Measurements from ENCODE around the gene FAM135A. TPM values are rescaled to one million over a fixed set of nuclear protein-coding genes. Genes with fewer than 3 reads are reported as not detected.

Gene FAM135A
- total and polyA plus RNA-seq, 9 of the 15 experiments (the other 6 are each of a cell fraction or from before 2014, with no cell fraction given), result 7.4 to 32.9 (median 19.2) TPM

DNA sequence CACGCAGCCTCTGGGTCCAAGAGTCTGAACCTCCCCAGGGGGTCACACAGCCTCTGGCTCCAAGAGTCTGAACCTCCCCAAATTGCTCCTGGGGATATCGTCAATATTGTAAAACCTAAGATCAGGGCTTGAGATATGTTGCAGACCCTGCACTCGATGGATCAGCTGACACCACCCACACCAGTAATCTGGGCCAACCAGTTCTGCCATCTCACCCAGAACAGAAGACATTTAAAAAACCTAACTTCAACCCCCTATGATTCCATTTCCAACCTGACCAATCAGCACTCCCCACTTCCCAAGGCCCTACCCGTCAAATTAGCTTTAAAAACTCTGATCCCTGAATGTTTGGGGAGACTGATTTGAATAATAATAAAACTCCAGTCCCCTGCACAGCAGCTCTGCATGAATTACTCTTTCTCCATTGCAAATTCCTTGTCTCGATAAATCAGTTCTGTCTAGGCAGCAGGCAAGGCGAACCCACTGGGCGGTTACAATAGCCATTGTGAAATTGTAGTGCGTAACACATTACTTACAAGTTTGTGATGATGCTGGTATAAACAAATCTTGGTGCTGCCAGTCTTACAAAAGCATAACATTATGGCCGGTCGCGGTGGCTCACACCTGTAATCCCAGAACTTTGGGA is 32.4 kb upstream of the FAM135A start (continued):
- TF ChIP-seq, protein P1, sequence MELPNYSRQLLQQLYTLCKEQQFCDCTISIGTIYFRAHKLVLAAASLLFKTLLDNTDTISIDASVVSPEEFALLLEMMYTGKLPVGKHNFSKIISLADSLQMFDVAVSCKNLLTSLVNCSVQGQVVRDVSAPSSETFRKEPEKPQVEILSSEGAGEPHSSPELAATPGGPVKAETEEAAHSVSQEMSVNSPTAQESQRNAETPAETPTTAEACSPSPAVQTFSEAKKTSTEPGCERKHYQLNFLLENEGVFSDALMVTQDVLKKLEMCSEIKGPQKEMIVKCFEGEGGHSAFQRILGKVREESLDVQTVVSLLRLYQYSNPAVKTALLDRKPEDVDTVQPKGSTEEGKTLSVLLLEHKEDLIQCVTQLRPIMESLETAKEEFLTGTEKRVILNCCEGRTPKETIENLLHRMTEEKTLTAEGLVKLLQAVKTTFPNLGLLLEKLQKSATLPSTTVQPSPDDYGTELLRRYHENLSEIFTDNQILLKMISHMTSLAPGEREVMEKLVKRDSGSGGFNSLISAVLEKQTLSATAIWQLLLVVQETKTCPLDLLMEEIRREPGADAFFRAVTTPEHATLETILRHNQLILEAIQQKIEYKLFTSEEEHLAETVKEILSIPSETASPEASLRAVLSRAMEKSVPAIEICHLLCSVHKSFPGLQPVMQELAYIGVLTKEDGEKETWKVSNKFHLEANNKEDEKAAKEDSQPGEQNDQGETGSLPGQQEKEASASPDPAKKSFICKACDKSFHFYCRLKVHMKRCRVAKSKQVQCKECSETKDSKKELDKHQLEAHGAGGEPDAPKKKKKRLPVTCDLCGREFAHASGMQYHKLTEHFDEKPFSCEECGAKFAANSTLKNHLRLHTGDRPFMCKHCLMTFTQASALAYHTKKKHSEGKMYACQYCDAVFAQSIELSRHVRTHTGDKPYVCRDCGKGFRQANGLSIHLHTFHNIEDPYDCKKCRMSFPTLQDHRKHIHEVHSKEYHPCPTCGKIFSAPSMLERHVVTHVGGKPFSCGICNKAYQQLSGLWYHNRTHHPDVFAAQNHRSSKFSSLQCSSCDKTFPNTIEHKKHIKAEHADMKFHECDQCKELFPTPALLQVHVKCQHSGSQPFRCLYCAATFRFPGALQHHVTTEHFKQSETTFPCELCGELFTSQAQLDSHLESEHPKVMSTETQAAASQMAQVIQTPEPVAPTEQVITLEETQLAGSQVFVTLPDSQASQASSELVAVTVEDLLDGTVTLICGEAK (IDR thresholded peaks at IDR 0.05), result no peak
- TF ChIP-seq, protein P1 (CRISPR knock-in tag; IDR thresholded peaks at IDR 0.05), result no peak
- TF ChIP-seq GABPB2 (CRISPR knock-in tag; conservative IDR thresholded peaks at IDR 0.05), result no peak
- TF ChIP-seq CCAR2 (IDR thresholded peaks at IDR 0.05; ENCODE audit: low read depth, low read length), result no peak
- no peak for TF ChIP-seq CTBP1 (IDR thresholded peaks at IDR 0.05; ENCODE audit: borderline replicate concordance)
- no peak for TF ChIP-seq ZNF395 (CRISPR knock-in tag; IDR thresholded peaks at IDR 0.05)
- no peak for TF ChIP-seq ILK (tag; IDR thresholded peaks at IDR 0.05; ENCODE audit: borderline replicate concordance, low read depth)
- no peak for TF ChIP-seq TGIF2 (CRISPR knock-in tag; IDR thresholded peaks at IDR 0.05)
- TF ChIP-seq TCFL5 (CRISPR knock-in tag; conservative IDR thresholded peaks at IDR 0.05), result no peak
- no peak for TF ChIP-seq ZNF551 (CRISPR knock-in tag; IDR thresholded peaks at IDR 0.05)
- TF ChIP-seq NR2C2 (CRISPR knock-in tag; IDR thresholded peaks at IDR 0.05), result no peak
- TF ChIP-seq NR2C2 (tag; IDR thresholded peaks at IDR 0.05), result no peak
